A172 (cell line): Measurements from ENCODE around the gene JARID2. TPM values are rescaled to one million over a fixed set of nuclear protein-coding genes. Genes with fewer than 3 reads are reported as not detected.

Source experiments
- DNase-seq: peaks from one replicate; pipeline ENCODE4 v3.0.0-alpha.2; 2015; ENCODE audit warnings: low spot score
- total RNA-seq: library from RNA; depleted of rRNA; stranded (reverse); fragments of >200 nt; shearing (Covaris generic); gene quantifications from 2 replicates; pipeline ENCODE4 v1.2.3, GENCODE V29; 2014

Gene JARID2
- total RNA-seq, 1 experiment from 2014 or later, result 5.4 TPM

- peak; percentile 90 for DNase-seq
These were observed 258.9 kb downstream of the JARID2 start for GRCh38 chr6:15504581-15505350.

GRCh38 chr6:15505463-15505918 lies 259.6 kb downstream of the JARID2 start:
- no peak for DNase-seq

- no peak for DNase-seq
These were observed 260.2 kb downstream of the JARID2 start for GRCh38 chr6:15506066-15506465.

GRCh38 chr6:15507221-15507620 lies 261.4 kb downstream of the JARID2 start:
- no peak for DNase-seq

- DNase-seq, result no peak
These were observed 261.9 kb downstream of the JARID2 start for GRCh38 chr6:15507746-15508145.

GRCh38 chr6:15508441-15508871 lies 262.6 kb downstream of the JARID2 start:
- no peak for DNase-seq

- no peak for DNase-seq
These were observed 263.1 kb downstream of the JARID2 start for GRCh38 chr6:15508931-15509330.

GRCh38 chr6:15509335-15509933 lies 263.6 kb downstream of the JARID2 start:
- no peak for DNase-seq

GRCh38 chr6:15510121-15510520 lies 264.3 kb downstream of the JARID2 start:
- DNase-seq, result no peak

- no peak for DNase-seq
These were observed 264.8 kb downstream of the JARID2 start for GRCh38 chr6:15510536-15511247.

- no peak for DNase-seq
These were observed 265.6 kb downstream of the JARID2 start for GRCh38 chr6:15511248-15512125.

- no peak for DNase-seq
These were observed 266.3 kb downstream of the JARID2 start for GRCh38 chr6:15512126-15512525.

- no peak for DNase-seq
These were observed 266.9 kb downstream of the JARID2 start for GRCh38 chr6:15512721-15513120.

GRCh38 chr6:15513131-15513771 lies 267.4 kb downstream of the JARID2 start:
- DNase-seq, result no peak

- peak; percentile 40 for DNase-seq
These were observed 268.2 kb downstream of the JARID2 start for GRCh38 chr6:15513801-15514711.

- no peak for DNase-seq
These were observed 269.4 kb downstream of the JARID2 start for GRCh38 chr6:15515226-15515625.

- DNase-seq, result no peak
These were observed 269.9 kb downstream of the JARID2 start for GRCh38 chr6:15515660-15516375.

- no peak for DNase-seq
These were observed 270.5 kb downstream of the JARID2 start for GRCh38 chr6:15516378-15516777.

- DNase-seq, result no peak
These were observed 271.2 kb downstream of the JARID2 start for GRCh38 chr6:15516923-15517560.
